Naive thymus-derived CD4-positive, alpha-beta T cell (primary cell): ENCODE measurements around the gene STRAP. TPM values are rescaled to one million over a fixed set of nuclear protein-coding genes. Genes with fewer than 3 reads are reported as not detected.

Source experiments
- ATAC-seq: fragments of 150-1000 bp; cut with Tn5 transposase; 2 replicates; pipeline ENCODE4 v1.10.0; 2021; ENCODE audit warnings: mild to moderate bottlenecking, moderate library complexity
- CTCF ChIA-PET: fragments of 350-600 bp; sonication (Branson Sonifier 250); formaldehyde crosslinking; loops from one replicate; lab custom pipeline; 2021; ENCODE audit warnings: antibody characterized with exemption; lab: Charles Lee
- POLR2A ChIA-PET: fragments of 350-600 bp; sonication (Branson Sonifier 250); formaldehyde crosslinking; loops from one replicate; lab custom pipeline; 2021; ENCODE audit warnings: antibody characterized with exemption, inconsistent platforms; lab: Charles Lee
- DNase-seq, 9 donors: peaks; one replicate each; pipeline versions ENCODE4 v3.0.0 to v3.0.0-alpha.2; 2020 to 2022; ENCODE audit warnings: mixed read lengths in 1 of 9
- H3K27ac ChIP-seq: one replicate; pipeline ENCODE4 v1.7.0; 2013; ENCODE audit warnings: mild to moderate bottlenecking, low read depth, low read length, moderate library complexity
- H3K27me3 ChIP-seq, 2 donors: one replicate each; pipeline ENCODE4 v1.7.0; 2013; ENCODE audit warnings: low read length in 2 of 2, mild to moderate bottlenecking in 2 of 2, moderate library complexity in 2 of 2; ENCODE audit not compliant: control insufficient read depth in 2 of 2, insufficient read depth in 2 of 2
- H3K36me3 ChIP-seq, 3 experiments: 1 replicate in 2 of 3; 2 replicates in 1 of 3; pipeline ENCODE4 v1.7.0; 2013; ENCODE audit warnings: low read length in 3 of 3, mild to moderate bottlenecking in 3 of 3, moderate library complexity in 1 of 3; ENCODE audit not compliant: insufficient read depth in 3 of 3, control insufficient read depth in 2 of 3
- H3K4me1 ChIP-seq, 2 donors: one replicate each; pipeline ENCODE4 v1.7.0; 2013; ENCODE audit warnings: low read length in 2 of 2, mild to moderate bottlenecking in 2 of 2, moderate library complexity in 1 of 2; ENCODE audit not compliant: control insufficient read depth in 2 of 2, insufficient read depth in 2 of 2
- H3K4me3 ChIP-seq: 2 replicates; pipeline ENCODE4 v1.7.0; 2013; ENCODE audit warnings: mild to moderate bottlenecking, low read length
- H3K9me3 ChIP-seq, 3 experiments: 1 replicate in 2 of 3; 2 replicates in 1 of 3; pipeline ENCODE4 v1.7.0; 2013; ENCODE audit warnings: low read length in 3 of 3; ENCODE audit not compliant: control insufficient read depth in 2 of 3
- H3K27ac Mint-ChIP-seq, 9 donors: one replicate each; pipeline ENCODE4 v1.8.0; 2020 to 2022; ENCODE audit warnings: mixed read lengths in 9 of 9, mild to moderate bottlenecking in 8 of 9, moderate library complexity in 5 of 9, inconsistent platforms in 2 of 9
- H3K27me3 Mint-ChIP-seq, 5 donors: one replicate each; pipeline ENCODE4 v1.8.0; 2021 to 2022; ENCODE audit warnings: mixed read lengths in 5 of 5, mild to moderate bottlenecking in 1 of 5
- H3K36me3 Mint-ChIP-seq, 5 donors: one replicate each; pipeline ENCODE4 v1.8.0; 2020 to 2022; ENCODE audit warnings: mixed read lengths in 5 of 5, mild to moderate bottlenecking in 3 of 5, inconsistent platforms in 1 of 5
- H3K4me1 Mint-ChIP-seq, 7 donors: one replicate each; pipeline ENCODE4 v1.8.0; 2020 to 2022; ENCODE audit warnings: mixed read lengths in 7 of 7, mild to moderate bottlenecking in 3 of 7, inconsistent platforms in 1 of 7
- H3K4me3 Mint-ChIP-seq, 10 donors: one replicate each; pipeline ENCODE4 v1.8.0; 2020 to 2022; ENCODE audit warnings: mild to moderate bottlenecking in 10 of 10, mixed read lengths in 10 of 10, moderate library complexity in 6 of 10, inconsistent platforms in 2 of 10
- H3K9me3 Mint-ChIP-seq, 11 donors: one replicate each; pipeline ENCODE4 v1.8.0; 2020 to 2022; ENCODE audit warnings: mixed read lengths in 11 of 11, mild to moderate bottlenecking in 4 of 11, inconsistent platforms in 1 of 11, moderate library complexity in 1 of 11
- intact Hi-C, 2 donors: fragments of 100-400 bp; cut with micrococcal nuclease; formaldehyde crosslinking; loops; one replicate each; pipeline ENCODE4 v1.15.1; 2023
- polyA plus RNA-seq, 2 donors: library from polyadenylated mRNA; unstranded; fragments of 300-500 nt; fragmentation: Illumina TruSeq; gene quantifications; one replicate each; pipeline ENCODE4 v1.2.3, GENCODE V29; 2021
- total RNA-seq, 6 experiments: library from RNA in 5 of 6; stranded (reverse) in 5 of 6; gene quantifications; 1 replicate in 5 of 6; 2 replicates in 1 of 6; pipeline ENCODE4 v1.2.3 and lab custom pipeline; 2021 to 2026

The STRAP gene
- total and polyA plus RNA-seq, 7 experiments from 2014 or later = 42.2 to 119 (median 86.2) TPM

DNA sequence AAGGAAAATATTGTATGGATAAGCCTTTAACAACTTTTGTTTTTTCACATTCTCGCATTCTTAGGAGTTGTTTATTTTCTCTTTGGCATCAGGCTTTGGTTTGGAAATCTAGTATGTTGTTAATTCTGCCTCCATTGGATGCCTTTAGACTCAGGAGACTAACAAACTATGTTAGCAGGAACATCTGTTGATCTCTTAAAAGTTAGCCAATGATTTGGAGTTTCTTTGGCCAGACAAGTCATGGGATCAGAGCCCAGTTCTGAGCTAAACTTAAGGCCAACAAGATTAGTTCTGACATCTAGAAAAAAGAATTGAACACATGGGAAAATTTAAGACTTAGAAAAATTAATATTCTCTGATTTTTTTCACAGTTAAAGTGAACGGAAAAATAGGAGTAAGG, 35.3 kb upstream of the STRAP start:
- H3K27ac ChIP-seq = no peak overlapping the region
- DNase-seq = no peak
- intact Hi-C loops = no loop called here
- H3K9me3 Mint-ChIP-seq = no peaks in the 10 kb centered on the region
- H3K36me3 ChIP-seq = no peaks in the 10 kb centered on the region
- no peak overlapping the region for H3K4me3 Mint-ChIP-seq
- H3K4me1 ChIP-seq = no peaks in the 10 kb centered on the region
- no peak overlapping the region for H3K27ac Mint-ChIP-seq
- ATAC-seq = no peak
- H3K27me3 Mint-ChIP-seq = peaks cover 0 to 19% (median 8%) of the 10 kb centered on the region in 5 donors
- H3K36me3 Mint-ChIP-seq = no peaks in the 10 kb centered on the region
- ChIA-PET POLR2A (interaction anchor here (0.6 kb wide), 1 partner anchor 249 kb away, joined by 3 read pairs; no protein-coding TSS in a partner anchor), CTCF (no interaction called here)
- no peaks in the 10 kb centered on the region for H3K27me3 ChIP-seq
- no peaks in the 10 kb centered on the region for H3K9me3 ChIP-seq
- no peaks in the 10 kb centered on the region for H3K4me1 Mint-ChIP-seq
- no peak overlapping the region for H3K4me3 ChIP-seq

DNA sequence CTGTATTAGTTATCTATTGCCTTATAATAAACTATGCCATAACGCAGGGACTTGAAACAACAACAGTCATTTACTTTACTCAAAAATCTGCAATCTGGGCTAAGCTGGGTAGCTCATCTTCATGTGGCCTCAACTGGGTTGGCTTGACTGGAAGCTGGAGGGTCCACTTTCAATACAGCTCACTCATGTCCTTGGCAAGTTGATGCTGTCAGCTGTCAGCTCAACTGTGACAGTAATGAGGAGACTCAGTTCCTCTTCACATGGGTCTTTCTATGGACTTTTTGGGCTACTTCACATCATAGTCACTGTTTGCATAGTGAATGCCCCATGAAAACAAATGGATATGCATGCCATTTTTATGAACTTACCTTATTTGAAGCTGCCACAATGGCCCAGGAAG, 33.6 kb upstream of the STRAP start:
- Histone ChIP-seq H3K27ac (no peak overlapping the region), H3K4me3 (no peak overlapping the region), H3K36me3 (no peaks in the 10 kb centered on the region), H3K9me3 (no peaks in the 10 kb centered on the region), H3K27me3 (no peaks in the 10 kb centered on the region), H3K4me1 (no peaks in the 10 kb centered on the region)
- ATAC-seq (no peak), DNase-seq (no peak)
- no peaks in the 10 kb centered on the region for H3K36me3 Mint-ChIP-seq
- intact Hi-C loops = no loop called here
- ChIA-PET POLR2A (no interaction called here), CTCF (interaction anchor here (0.8 to 1.3 kb wide), 2 partner anchors 96 to 258 kb away, joined by 3 to 5 read pairs; no protein-coding TSS in a partner anchor)
- H3K4me3 Mint-ChIP-seq = no peak overlapping the region
- peaks cover 0 to 17% (median 8%) of the 10 kb centered on the region in 5 donors for H3K27me3 Mint-ChIP-seq
- H3K27ac Mint-ChIP-seq = no peak overlapping the region
- no peaks in the 10 kb centered on the region for H3K9me3 Mint-ChIP-seq
- no peaks in the 10 kb centered on the region for H3K4me1 Mint-ChIP-seq

DNA sequence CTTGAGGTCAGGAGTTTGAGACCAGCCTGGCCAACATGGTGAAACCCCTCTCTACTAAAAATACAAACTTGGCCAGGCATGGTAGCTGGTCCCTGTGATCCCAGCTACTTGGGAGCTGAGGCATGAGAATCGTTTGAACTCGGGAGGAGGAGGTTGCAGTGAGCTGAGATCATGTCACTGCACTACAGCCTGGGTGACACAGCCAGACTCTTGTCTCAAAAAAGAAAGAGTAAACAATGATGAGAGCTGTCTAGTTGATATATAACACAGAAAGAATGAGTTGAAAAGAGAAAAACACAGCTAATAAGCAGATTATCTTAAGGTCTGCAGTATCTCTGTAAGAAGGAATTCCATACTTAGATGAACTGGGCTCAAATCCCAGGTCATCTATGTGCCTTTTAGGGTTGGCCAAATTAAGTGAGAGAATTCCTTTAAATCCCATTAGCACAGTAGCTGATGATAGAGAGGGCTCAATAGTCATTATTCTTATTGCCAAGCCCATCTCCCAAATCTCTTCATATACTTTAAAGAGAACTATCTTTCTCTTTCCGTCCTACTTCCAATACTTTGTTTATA, 31.1 kb upstream of the STRAP start:
- no peak overlapping the region for H3K4me3 Mint-ChIP-seq
- Histone ChIP-seq H3K27me3 (no peaks in the 10 kb centered on the region), H3K36me3 (no peaks in the 10 kb centered on the region), H3K4me1 (no peaks in the 10 kb centered on the region), H3K9me3 (no peaks in the 10 kb centered on the region), H3K27ac (no peak overlapping the region), H3K4me3 (no peak overlapping the region)
- intact Hi-C loops = loop anchor here in 1 of 2 donors (10.0 kb wide), 1 partner anchor 696 kb away; no protein-coding TSS in a partner anchor
- CTCF ChIA-PET = interaction anchor here (0.6 to 0.8 kb wide), 2 partner anchors 74 to 319 kb away, joined by 3 read pairs; no protein-coding TSS in a partner anchor
- no peak overlapping the region for H3K27ac Mint-ChIP-seq
- peaks cover 0 to 12% (median 0%) of the 10 kb centered on the region in 5 donors for H3K27me3 Mint-ChIP-seq
- DNase-seq = no peak
- no peaks in the 10 kb centered on the region for H3K9me3 Mint-ChIP-seq
- ATAC-seq = no peak
- POLR2A ChIA-PET = no interaction called here
- no peaks in the 10 kb centered on the region for H3K36me3 Mint-ChIP-seq
- H3K4me1 Mint-ChIP-seq = no peaks in the 10 kb centered on the region

DNA sequence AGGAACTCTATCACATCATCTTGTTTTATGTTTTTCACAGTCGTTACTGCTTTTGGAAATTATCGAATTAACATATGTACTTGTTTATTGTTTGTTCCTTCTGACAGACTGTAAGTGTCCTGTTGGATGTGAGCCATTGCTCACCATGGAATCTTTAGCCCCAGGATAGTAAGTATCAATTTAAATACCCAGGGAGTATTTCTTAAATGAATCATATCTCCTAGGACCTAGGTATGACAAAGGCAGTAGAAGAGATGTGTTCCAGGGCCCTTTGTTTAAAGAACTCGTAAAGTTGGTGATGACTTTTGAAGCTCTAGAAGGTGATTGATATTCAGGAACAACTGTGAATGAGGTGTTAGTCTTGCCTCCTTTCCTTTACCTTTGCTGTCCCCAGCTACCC, 30.3 kb upstream of the STRAP start:
- intact Hi-C loops = loop anchor here in 1 of 2 donors (10.0 kb wide), 1 partner anchor 697 kb away; no protein-coding TSS in a partner anchor
- Mint-ChIP-seq H3K4me1 (no peaks in the 10 kb centered on the region), H3K36me3 (no peaks in the 10 kb centered on the region), H3K27ac (no peak overlapping the region), H3K9me3 (no peaks in the 10 kb centered on the region), H3K4me3 (no peak overlapping the region), H3K27me3 (peaks cover 0 to 12% (median 0%) of the 10 kb centered on the region in 5 donors)
- ATAC-seq (no peak), DNase-seq (no peak)
- Histone ChIP-seq H3K4me1 (no peaks in the 10 kb centered on the region), H3K9me3 (no peaks in the 10 kb centered on the region), H3K27me3 (no peaks in the 10 kb centered on the region), H3K27ac (no peak overlapping the region), H3K36me3 (no peaks in the 10 kb centered on the region), H3K4me3 (no peak overlapping the region)
- POLR2A ChIA-PET = no interaction called here
- CTCF ChIA-PET = no interaction called here

DNA sequence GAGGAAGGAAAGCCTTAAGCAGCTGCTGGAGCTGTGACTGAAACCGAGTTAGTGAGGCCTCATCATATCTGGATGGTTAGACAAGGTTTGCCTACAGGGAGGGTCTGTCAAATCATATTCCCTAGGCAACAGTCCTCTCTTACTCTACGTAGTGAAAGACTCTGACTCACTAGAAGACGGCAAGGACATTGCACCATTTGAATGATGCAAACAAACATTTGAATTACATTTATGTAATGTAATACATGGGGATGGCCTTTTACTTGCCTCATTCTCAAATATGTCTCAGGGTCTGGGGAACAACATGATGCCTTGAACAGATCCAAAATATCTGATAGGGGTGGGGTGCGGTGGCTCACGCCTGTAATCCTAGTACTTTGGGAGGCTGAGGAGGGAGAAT, 29.8 kb upstream of the STRAP start:
- ChIA-PET CTCF (no interaction called here), POLR2A (no interaction called here)
- H3K9me3 ChIP-seq = no peaks in the 10 kb centered on the region
- H3K4me3 ChIP-seq = no peak overlapping the region
- intact Hi-C loops = loop anchor here in 1 of 2 donors (10.0 kb wide), 1 partner anchor 698 kb away; no protein-coding TSS in a partner anchor
- H3K27ac ChIP-seq = no peak overlapping the region
- DNase-seq (no peak), ATAC-seq (no peak)
- no peaks in the 10 kb centered on the region for H3K36me3 ChIP-seq
- no peak overlapping the region for H3K4me3 Mint-ChIP-seq
- no peaks in the 10 kb centered on the region for H3K9me3 Mint-ChIP-seq
- H3K27me3 ChIP-seq = no peaks in the 10 kb centered on the region
- peaks cover 0 to 12% (median 0%) of the 10 kb centered on the region in 5 donors for H3K27me3 Mint-ChIP-seq
- H3K36me3 Mint-ChIP-seq = no peaks in the 10 kb centered on the region
- H3K4me1 Mint-ChIP-seq = no peaks in the 10 kb centered on the region
- H3K4me1 ChIP-seq = no peaks in the 10 kb centered on the region
- H3K27ac Mint-ChIP-seq = no peak overlapping the region

DNA sequence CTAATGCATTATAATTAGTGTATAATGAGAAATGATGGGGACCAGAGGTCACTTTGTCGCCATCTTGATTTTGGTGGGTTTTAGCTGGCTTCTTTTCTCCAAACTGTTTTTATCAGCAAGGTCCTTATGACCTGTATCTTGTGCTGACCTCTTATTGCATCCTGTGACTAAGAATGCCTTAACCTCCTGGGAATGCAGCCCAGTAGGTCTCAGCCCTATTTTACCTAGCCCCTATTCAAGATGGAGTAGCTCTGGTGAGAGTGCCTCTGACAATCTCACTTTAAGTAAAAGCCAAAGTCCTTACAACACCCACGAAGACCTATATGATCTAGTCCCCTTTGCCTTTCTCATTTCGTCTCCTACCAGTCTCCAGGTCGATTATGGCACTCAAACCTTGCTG, 28.3 kb upstream of the STRAP start:
- Histone ChIP-seq H3K9me3 (no peaks in the 10 kb centered on the region), H3K27me3 (no peaks in the 10 kb centered on the region), H3K4me3 (no peak overlapping the region), H3K4me1 (no peaks in the 10 kb centered on the region), H3K27ac (no peak overlapping the region), H3K36me3 (no peaks in the 10 kb centered on the region)
- ChIA-PET CTCF (interaction anchor here (2.1 to 5.0 kb wide), 2 partner anchors 10 to 263 kb away, joined by 5 to 31 read pairs; no protein-coding TSS in a partner anchor), POLR2A (no interaction called here)
- no peak overlapping the region for H3K27ac Mint-ChIP-seq
- H3K4me1 Mint-ChIP-seq = no peaks in the 10 kb centered on the region
- intact Hi-C loops = loop anchor here (2.0 to 10.0 kb wide), 2 partner anchors 81 to 699 kb away; no protein-coding TSS in a partner anchor
- DNase-seq = no peak
- H3K9me3 Mint-ChIP-seq = no peaks in the 10 kb centered on the region
- ATAC-seq = no peak
- peaks cover 0 to 20% (median 6%) of the 10 kb centered on the region in 5 donors for H3K27me3 Mint-ChIP-seq
- H3K4me3 Mint-ChIP-seq = no peak overlapping the region
- H3K36me3 Mint-ChIP-seq = no peaks in the 10 kb centered on the region
